ENCODE measurements around the gene NAT9. TPM values are rescaled to one million over a fixed set of nuclear protein-coding genes. Genes with fewer than 3 reads are reported as not detected.

Gene NAT9
- total and polyA plus RNA-seq, 9 donors, result 19.7 to 87.0 (median 56.5) TPM

GRCh38 chr17:74777901-74778515, 1.9 kb upstream of the NAT9 start:
- 76 to 84% (median 76%) methylated on average over 6 of the region's 6 CpGs for WGBS, 3 donors
- no peak overlapping the region for H3K4me3 ChIP-seq
- no peak overlapping the region for H3K27ac ChIP-seq
- no peaks in the 10 kb centered on the region for H3K36me3 ChIP-seq
- H3K9me3 ChIP-seq, result no peaks in the 10 kb centered on the region
- no peak for DNase-seq
- peaks cover 7% of the 10 kb centered on the region for H3K4me1 ChIP-seq (ENCODE audit: insufficient read depth)
- TF ChIP-seq CTCF (IDR thresholded peaks at IDR 0.05) (no peak), EP300 (IDR thresholded peaks at IDR 0.05) (no peak), POLR2A (IDR thresholded peaks at IDR 0.05) (no peak)
- intact Hi-C loops (cut with DNase I), result no loop called here
- H3K27me3 ChIP-seq, result no peaks in the 10 kb centered on the region

- DNase-seq, result no peak
- no peak overlapping the region for H3K27ac ChIP-seq
Observed at GRCh38 chr17:74776990-74777389, 845 bp upstream of the NAT9 start.

GRCh38 chr17:74775409-74776043, 619 bp downstream of the NAT9 start:
- Histone ChIP-seq H3K36me3 (no peaks in the 10 kb centered on the region), H3K27ac (peak overlapping the region in 1 of 2 donors; percentile 54), H3K4me3 (peak overlapping the region; percentile 97), H3K9me3 (no peaks in the 10 kb centered on the region), H3K27me3 (no peaks in the 10 kb centered on the region), H3K4me1 (ENCODE audit: insufficient read depth) (peaks cover 7% of the 10 kb centered on the region)
- no peak for DNase-seq
- 30 to 32% (median 31%) methylated on average over 12 of the region's 12 CpGs for WGBS, 3 donors
- no peak for TF ChIP-seq EP300 (IDR thresholded peaks at IDR 0.05)
- TF ChIP-seq POLR2A (IDR thresholded peaks at IDR 0.05), result no peak
- TF ChIP-seq CTCF (IDR thresholded peaks at IDR 0.05), result no peak
- intact Hi-C loops (cut with DNase I), result no loop called here

More at GRCh38 chr17:74776990-74777389, 845 bp upstream of the NAT9 start:
- TF ChIP-seq CTCF (IDR thresholded peaks at IDR 0.05), result no peak
- TF ChIP-seq POLR2A (IDR thresholded peaks at IDR 0.05), result no peak
- TF ChIP-seq EP300 (IDR thresholded peaks at IDR 0.05), result no peak
- intact Hi-C loops (cut with DNase I), result no loop called here
- H3K4me1 ChIP-seq (ENCODE audit: insufficient read depth), result peaks cover 7% of the 10 kb centered on the region
- no peaks in the 10 kb centered on the region for H3K9me3 ChIP-seq
- no peaks in the 10 kb centered on the region for H3K27me3 ChIP-seq
- 31 to 46% (median 32%) methylated on average over 10 of the region's 10 CpGs for WGBS, 3 donors
- peak overlapping the region; percentile 97 for H3K4me3 ChIP-seq
- no peaks in the 10 kb centered on the region for H3K36me3 ChIP-seq

- TF ChIP-seq POLR2A (IDR thresholded peaks at IDR 0.05), result no peak
- H3K4me3 ChIP-seq, result no peak overlapping the region
- no peak for DNase-seq
- H3K27ac ChIP-seq, result no peak overlapping the region
- WGBS, 3 donors, result 11 to 20% (median 16%) methylated on average over 6 of the region's 6 CpGs
- no peaks in the 10 kb centered on the region for H3K27me3 ChIP-seq
- no peaks in the 10 kb centered on the region for H3K36me3 ChIP-seq
- no peaks in the 10 kb centered on the region for H3K9me3 ChIP-seq
- intact Hi-C loops (cut with DNase I), result no loop called here
- peaks cover 7% of the 10 kb centered on the region for H3K4me1 ChIP-seq (ENCODE audit: insufficient read depth)
Observed at GRCh38 chr17:74773871-74774286, 2.3 kb downstream of the NAT9 start.

- 38 to 50% (median 44%) methylated on average over 3 to 6 of the region's 6 CpGs for WGBS, 3 donors
- no peaks in the 10 kb centered on the region for H3K36me3 ChIP-seq
- no peak overlapping the region for H3K27ac ChIP-seq
- DNase-seq, result no peak
- H3K9me3 ChIP-seq, result no peaks in the 10 kb centered on the region
- no peaks in the 10 kb centered on the region for H3K27me3 ChIP-seq
- H3K4me3 ChIP-seq, result no peak overlapping the region
- TF ChIP-seq CTCF (IDR thresholded peaks at IDR 0.05), result no peak
- TF ChIP-seq POLR2A (IDR thresholded peaks at IDR 0.05), result no peak
- intact Hi-C loops (cut with DNase I), result no loop called here
- H3K4me1 ChIP-seq (ENCODE audit: insufficient read depth), result peaks cover 7% of the 10 kb centered on the region
Observed at GRCh38 chr17:74773414-74773813, 2.7 kb downstream of the NAT9 start.
